Stimulated activated CD8-positive, alpha-beta memory T cell treated with anti-CD3 and anti-CD28 coated beads, Interleukin-15, amount 100 ng/mL, for 4 hours (primary cell): ENCODE results near the gene TNK2.
"Not testable (repeated sequence)": the region's sequence is repeated elsewhere in the genome, so short reads cannot be mapped to it uniquely, and the experiment has no call there.

Experiments
- DNase-seq, 2 donors: peaks; one replicate each; pipeline ENCODE4 v3.0.0-alpha.2; 2020; ENCODE audit warnings: low read depth in 2 of 2

The TNK2 gene

GRCh38 chr3:195885036-195885891 lies 23.1 kb downstream of the TNK2 start:
- DNase-seq = no peak

GRCh38 chr3:195884691-195885035 lies 23.7 kb downstream of the TNK2 start:
- no peak for DNase-seq

GRCh38 chr3:195883801-195884200 lies 24.6 kb downstream of the TNK2 start:
- DNase-seq = no peak

- DNase-seq = no peak
Measured at GRCh38 chr3:195883160-195883559, 25.2 kb downstream of the TNK2 start.

- DNase-seq = no peak
Measured at GRCh38 chr3:195882002-195882441, 26.3 kb downstream of the TNK2 start.

- DNase-seq = no peak
Measured at GRCh38 chr3:195881276-195881988, 26.9 kb downstream of the TNK2 start.

GRCh38 chr3:195880037-195880431 lies 28.3 kb downstream of the TNK2 start:
- DNase-seq = no peak

GRCh38 chr3:195879416-195880036 lies 28.8 kb downstream of the TNK2 start:
- no peak for DNase-seq

GRCh38 chr3:195878424-195879274 lies 29.7 kb downstream of the TNK2 start:
- DNase-seq = no peak

- no peak for DNase-seq
Measured at GRCh38 chr3:195877767-195878423, 30.5 kb downstream of the TNK2 start.

GRCh38 chr3:195877136-195877715 lies 31.1 kb downstream of the TNK2 start:
- no peak for DNase-seq

GRCh38 chr3:195876297-195877064 lies 31.9 kb downstream of the TNK2 start:
- DNase-seq = no peak

- DNase-seq = no peak
Measured at GRCh38 chr3:195875482-195876236, 32.7 kb downstream of the TNK2 start.

- DNase-seq = no peak
Measured at GRCh38 chr3:195873971-195874370, 34.4 kb downstream of the TNK2 start.

- no peak for DNase-seq
Measured at GRCh38 chr3:195873281-195873887, 35.0 kb downstream of the TNK2 start.

- DNase-seq = no peak
Measured at GRCh38 chr3:195872800-195873199, 35.6 kb downstream of the TNK2 start.

- no peak for DNase-seq
Measured at GRCh38 chr3:195872097-195872496, 36.3 kb downstream of the TNK2 start.

GRCh38 chr3:195871686-195872085 lies 36.7 kb downstream of the TNK2 start:
- DNase-seq = not testable (repeated sequence)

- DNase-seq = no peak
Measured at GRCh38 chr3:195870937-195871336, 37.4 kb downstream of the TNK2 start.
